Measurements from ENCODE around the gene PCDHGB1.

DNA sequence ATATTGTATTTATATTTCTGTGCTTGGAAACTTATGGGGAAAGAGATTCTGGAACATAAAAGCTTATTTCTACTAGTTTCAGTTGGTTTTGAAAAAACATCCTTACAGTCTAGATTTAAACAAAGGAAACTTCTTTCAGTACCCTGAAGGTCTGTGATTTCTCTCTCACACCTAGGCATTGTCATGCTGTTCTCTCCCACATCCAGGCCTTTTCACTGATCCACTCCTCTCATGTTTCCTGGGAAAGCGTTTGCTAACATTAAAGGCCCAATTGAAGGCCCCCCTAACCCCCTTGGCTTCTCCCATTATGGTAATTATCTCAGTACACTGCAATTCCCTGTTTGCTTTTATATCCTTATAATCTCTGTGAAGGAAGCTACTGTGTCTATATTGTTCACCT, 7.1 kb upstream of the PCDHGB1 start:
- TF ChIP-seq EP300 (IDR thresholded peaks at IDR 0.05) (no peak), POLR2A (IDR thresholded peaks at IDR 0.05) (no peak), POLR2AphosphoS5 (IDR thresholded peaks at IDR 0.05) (no peak)
